Glutamatergic neuron (in vitro differentiated cells): ENCODE data around the gene PCTP. TPM values are rescaled to one million over a fixed set of nuclear protein-coding genes. Genes with fewer than 3 reads are reported as not detected.
A peak's percentile ranks its signal among the peaks of the same experiment; 100 is the strongest.

ENCODE experiments used
- DNase-seq: peaks from one replicate; pipeline ENCODE4 v3.0.0; 2022
- H3K27ac Mint-ChIP-seq: one replicate; pipeline ENCODE4 v1.8.0; 2020; ENCODE audit warnings: mild to moderate bottlenecking, mixed read lengths, inconsistent platforms; ENCODE audit not compliant: unreplicated experiment
- H3K27me3 Mint-ChIP-seq: one replicate; pipeline ENCODE4 v1.8.0; 2020; ENCODE audit warnings: mild to moderate bottlenecking, moderate library complexity, mixed read lengths, inconsistent platforms; ENCODE audit not compliant: unreplicated experiment
- H3K36me3 Mint-ChIP-seq: one replicate; pipeline ENCODE4 v1.8.0; 2020; ENCODE audit warnings: mild to moderate bottlenecking, mixed read lengths, inconsistent platforms; ENCODE audit not compliant: unreplicated experiment
- H3K4me1 Mint-ChIP-seq: one replicate; pipeline ENCODE4 v1.8.0; 2020; ENCODE audit warnings: mild to moderate bottlenecking, low read depth, mixed read lengths, inconsistent platforms; ENCODE audit not compliant: unreplicated experiment
- H3K4me3 Mint-ChIP-seq: one replicate; pipeline ENCODE4 v1.8.0; 2020; ENCODE audit warnings: mild to moderate bottlenecking, mixed read lengths, inconsistent platforms; ENCODE audit not compliant: unreplicated experiment
- H3K9me3 Mint-ChIP-seq: one replicate; pipeline ENCODE4 v1.8.0; 2020; ENCODE audit warnings: mild to moderate bottlenecking, moderate library complexity, mixed read lengths, inconsistent platforms; ENCODE audit not compliant: unreplicated experiment
- total RNA-seq: library from RNA; stranded (reverse); fragmentation: NEBNext Ultra II Directional; extraction: Animal tissue kit (Norgen Biotek cat#: 25700); gene quantifications from one replicate; pipeline ENCODE4 v1.2.1, GENCODE V29; 2021; ENCODE audit not compliant: unreplicated experiment
- TF ChIP-seq, protein P1 (sequence below): fragments of 200-600 bp; sonication (generic); IDR thresholded peaks from one replicate; pipeline ENCODE4 v1.5.0; 2021; ENCODE audit not compliant: partially characterized antibody, unreplicated experiment

Gene PCTP
- total RNA-seq, 1 donor from 2014 or later: 20.5 TPM

DNA sequence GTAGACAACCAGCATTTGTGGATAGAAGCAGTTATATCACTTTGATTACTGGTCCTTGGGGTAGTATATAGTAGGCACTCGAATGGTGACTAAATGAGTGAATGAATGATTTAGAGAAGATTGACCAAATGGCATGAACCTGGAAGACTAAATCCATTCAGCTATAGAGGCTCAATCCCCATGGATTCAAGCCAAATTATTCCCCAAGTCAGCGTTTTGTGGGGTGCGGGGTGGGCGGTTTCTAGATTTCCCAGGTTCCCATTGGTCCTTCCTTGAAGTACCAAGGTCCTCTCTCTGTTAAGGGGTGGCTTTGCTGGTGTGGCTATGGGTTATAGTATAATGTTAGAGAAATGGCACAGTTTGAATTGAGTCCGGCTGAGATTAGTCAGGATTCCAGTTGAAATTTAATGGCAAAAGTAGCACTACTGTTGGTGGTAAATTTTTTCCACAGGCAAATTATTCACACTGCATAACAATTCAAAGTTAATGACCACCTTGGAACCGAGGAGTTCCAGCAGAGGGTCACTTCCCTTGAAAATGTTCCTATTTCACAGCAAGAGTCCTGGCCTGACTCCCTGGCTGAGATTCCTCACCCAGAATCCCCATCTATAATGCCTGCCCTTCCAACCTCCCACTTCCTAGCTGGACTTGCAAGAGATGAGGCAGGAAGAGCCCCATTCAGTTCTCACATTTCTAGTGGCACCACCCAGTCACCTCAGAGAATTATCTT is 27.7 kb downstream of the PCTP start:
- no peak for DNase-seq
- TF ChIP-seq, protein P1, sequence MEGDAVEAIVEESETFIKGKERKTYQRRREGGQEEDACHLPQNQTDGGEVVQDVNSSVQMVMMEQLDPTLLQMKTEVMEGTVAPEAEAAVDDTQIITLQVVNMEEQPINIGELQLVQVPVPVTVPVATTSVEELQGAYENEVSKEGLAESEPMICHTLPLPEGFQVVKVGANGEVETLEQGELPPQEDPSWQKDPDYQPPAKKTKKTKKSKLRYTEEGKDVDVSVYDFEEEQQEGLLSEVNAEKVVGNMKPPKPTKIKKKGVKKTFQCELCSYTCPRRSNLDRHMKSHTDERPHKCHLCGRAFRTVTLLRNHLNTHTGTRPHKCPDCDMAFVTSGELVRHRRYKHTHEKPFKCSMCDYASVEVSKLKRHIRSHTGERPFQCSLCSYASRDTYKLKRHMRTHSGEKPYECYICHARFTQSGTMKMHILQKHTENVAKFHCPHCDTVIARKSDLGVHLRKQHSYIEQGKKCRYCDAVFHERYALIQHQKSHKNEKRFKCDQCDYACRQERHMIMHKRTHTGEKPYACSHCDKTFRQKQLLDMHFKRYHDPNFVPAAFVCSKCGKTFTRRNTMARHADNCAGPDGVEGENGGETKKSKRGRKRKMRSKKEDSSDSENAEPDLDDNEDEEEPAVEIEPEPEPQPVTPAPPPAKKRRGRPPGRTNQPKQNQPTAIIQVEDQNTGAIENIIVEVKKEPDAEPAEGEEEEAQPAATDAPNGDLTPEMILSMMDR: no peak
- Mint-ChIP-seq H3K36me3 (peaks cover 17% of the 10 kb centered on the region), H3K27ac (no peak overlapping the region), H3K4me3 (no peak overlapping the region), H3K27me3 (no peaks in the 10 kb centered on the region), H3K9me3 (no peaks in the 10 kb centered on the region), H3K4me1 (no peaks in the 10 kb centered on the region)

DNA sequence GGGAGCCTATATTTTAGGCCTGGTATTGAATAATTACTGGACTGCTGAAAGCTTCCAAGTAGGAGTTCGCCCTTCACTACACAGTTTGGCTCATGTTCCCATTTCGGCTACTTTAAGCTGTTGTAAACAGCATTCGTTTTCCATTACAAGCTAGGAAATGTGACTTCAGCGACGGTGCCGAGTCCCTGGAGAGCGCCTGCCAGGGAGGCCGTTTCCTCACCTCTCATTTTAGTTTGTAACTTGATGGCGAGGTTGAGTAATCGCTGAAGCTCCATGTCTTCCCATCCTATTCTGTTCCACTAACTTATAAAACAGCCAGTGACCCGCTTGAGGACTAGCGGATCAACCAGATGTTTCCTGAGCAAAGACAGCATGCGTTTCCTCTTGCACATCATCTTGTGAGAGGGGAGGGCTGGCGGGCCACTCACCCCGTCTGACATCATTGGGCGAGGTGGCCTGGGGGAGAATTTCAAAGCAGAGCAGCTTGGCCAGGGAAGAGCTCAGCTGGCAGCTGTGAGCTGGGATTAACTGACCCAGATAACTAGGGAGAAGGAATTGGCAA is 32.9 kb downstream of the PCTP start:
- no peak overlapping the region for H3K4me3 Mint-ChIP-seq
- no peaks in the 10 kb centered on the region for H3K4me1 Mint-ChIP-seq
- H3K36me3 Mint-ChIP-seq: no peaks in the 10 kb centered on the region
- H3K27me3 Mint-ChIP-seq: peaks cover 3% of the 10 kb centered on the region
- DNase-seq: peak; percentile 39
- no peaks in the 10 kb centered on the region for H3K9me3 Mint-ChIP-seq
- TF ChIP-seq, protein P1: no peak
- peak overlapping the region; percentile 26 for H3K27ac Mint-ChIP-seq

DNA sequence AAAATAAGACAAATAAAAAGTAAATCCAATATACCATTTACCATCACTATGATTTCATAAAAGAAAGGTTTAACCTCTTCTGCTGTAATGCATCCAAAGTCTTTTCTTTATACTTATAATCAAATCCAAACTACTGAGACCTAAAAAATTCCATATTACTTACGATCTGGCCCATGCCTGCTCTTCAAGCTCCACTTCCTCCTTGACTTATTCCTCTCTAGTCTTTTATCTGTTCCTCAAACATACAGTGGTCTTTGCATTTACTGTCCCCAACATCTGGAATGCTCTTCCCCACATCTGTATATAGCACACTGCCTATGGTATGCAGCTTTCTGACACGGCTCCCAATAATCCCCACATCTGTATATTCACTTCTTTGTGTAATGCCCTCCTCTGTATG is 33.8 kb downstream of the PCTP start:
- TF ChIP-seq, protein P1: no peak
- Mint-ChIP-seq H3K27ac (no peak overlapping the region), H3K36me3 (no peaks in the 10 kb centered on the region), H3K4me3 (no peak overlapping the region), H3K9me3 (no peaks in the 10 kb centered on the region), H3K4me1 (no peaks in the 10 kb centered on the region), H3K27me3 (peaks cover 3% of the 10 kb centered on the region)
- DNase-seq: no peak

DNA sequence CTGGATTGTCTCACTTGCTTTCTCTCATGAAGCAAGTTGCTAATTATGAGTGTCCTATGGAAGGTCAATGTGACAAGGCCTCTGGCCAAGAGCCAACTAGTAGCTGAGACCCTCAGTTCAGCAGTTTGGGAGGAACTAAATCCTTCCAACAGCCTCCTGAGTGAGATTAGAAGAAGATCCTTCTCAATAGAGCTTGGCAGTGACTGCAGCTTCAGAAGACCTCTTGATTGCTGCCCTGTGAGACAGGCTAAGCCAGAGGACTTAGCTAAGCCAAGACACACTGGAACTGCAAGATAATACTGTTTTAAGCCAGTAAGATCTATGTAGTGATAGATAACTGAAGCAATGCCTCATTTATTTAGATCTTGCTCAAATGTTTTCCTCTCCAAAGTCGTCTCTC is 34.3 kb downstream of the PCTP start:
- no peak for DNase-seq
- Mint-ChIP-seq H3K27me3 (peaks cover 3% of the 10 kb centered on the region), H3K4me1 (no peaks in the 10 kb centered on the region), H3K27ac (no peak overlapping the region), H3K9me3 (no peaks in the 10 kb centered on the region), H3K36me3 (no peaks in the 10 kb centered on the region), H3K4me3 (no peak overlapping the region)
- TF ChIP-seq, protein P1: no peak

DNA sequence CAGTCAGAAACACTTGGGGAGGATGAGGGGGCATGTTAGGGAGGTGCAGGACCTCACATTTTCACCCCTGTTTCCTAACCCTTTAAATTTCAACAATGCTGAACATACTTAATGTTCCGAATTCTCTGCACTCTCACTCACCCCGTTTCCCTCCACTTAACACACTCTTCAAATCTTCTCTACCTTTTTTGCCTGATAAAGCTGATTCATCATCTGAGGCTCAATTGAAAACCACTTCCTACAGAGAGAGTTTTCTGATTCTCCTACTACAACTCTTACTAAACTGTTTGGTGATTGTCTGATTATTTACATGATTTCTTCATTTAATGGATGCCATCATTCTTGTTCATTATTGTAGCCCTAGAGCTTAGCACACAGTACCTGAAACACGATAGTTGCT is 42.4 kb downstream of the PCTP start:
- DNase-seq: no peak
- no peaks in the 10 kb centered on the region for H3K9me3 Mint-ChIP-seq
- no peaks in the 10 kb centered on the region for H3K27me3 Mint-ChIP-seq
- H3K27ac Mint-ChIP-seq: no peak overlapping the region
- no peaks in the 10 kb centered on the region for H3K36me3 Mint-ChIP-seq
- no peak overlapping the region for H3K4me3 Mint-ChIP-seq
- TF ChIP-seq, protein P1: no peak
- no peaks in the 10 kb centered on the region for H3K4me1 Mint-ChIP-seq
